Vagina (tissue), 2 donors: ENCODE data around the gene NDFIP2. TPM values are rescaled to one million over a fixed set of nuclear protein-coding genes. Genes with fewer than 3 reads are reported as not detected.
A peak's percentile ranks its signal among the peaks of the same experiment; 100 is the strongest.

Source experiments
- DNase-seq, 2 donors: peaks; one replicate each; pipeline ENCODE4 v3.0.0-alpha.2; 2017; ENCODE audit errors: extremely low spot score in 2 of 2
- H3K27ac ChIP-seq: fragments of 200-600 bp; sonication (generic); one replicate; pipeline ENCODE4 v1.5.1; 2019
- H3K27me3 ChIP-seq: fragments of 200-600 bp; sonication (generic); one replicate; pipeline ENCODE4 v1.5.1; 2019
- H3K36me3 ChIP-seq, 2 donors: fragments of 200-600 bp; sonication (generic); one replicate each; pipeline ENCODE4 v1.5.1; 2017 to 2019
- H3K4me1 ChIP-seq: fragments of 200-600 bp; sonication (generic); one replicate; pipeline ENCODE4 v1.5.1; 2019
- H3K4me3 ChIP-seq, 2 donors: fragments of 200-600 bp; sonication (generic); 1 replicate in 1 of 2; 2 replicates in 1 of 2; pipeline ENCODE4 v1.5.1; 2016 to 2019
- H3K9me3 ChIP-seq: fragments of 200-600 bp; sonication (generic); one replicate; pipeline ENCODE4 v1.5.1; 2019
- POLR2A ChIP-seq, 2 donors: fragments of 450-650 bp; IDR thresholded peaks; one replicate each; pipeline ENCODE4 v1.6.1; 2017; ENCODE audit warnings: antibody characterized with exemption in 2 of 2, mild to moderate bottlenecking in 2 of 2, moderate library complexity in 2 of 2
- POLR2AphosphoS5 ChIP-seq, 2 donors: sonication (generic); formaldehyde crosslinking; IDR thresholded peaks; one replicate each; pipeline ENCODE4 v1.9.0; 2017; ENCODE audit warnings: antibody characterized with exemption in 2 of 2, mild to moderate bottlenecking in 2 of 2, low read depth in 1 of 2; ENCODE audit not compliant: insufficient read depth in 1 of 2
- intact Hi-C: fragments of 100-400 bp; cut with DNase I; formaldehyde crosslinking; loops from one replicate; pipeline ENCODE4 v1.15.1; 2023
- total RNA-seq: library from RNA; depleted of rRNA; stranded (reverse); fragments of >200 nt; gene quantifications from one replicate; pipeline ENCODE4 v1.2.3, GENCODE V29; 2016
- TF ChIP-seq, protein P1 (sequence below), 3 experiments: fragments of 450-650 bp in 2 of 3; fragments of 200-600 bp in 1 of 3; sonication (generic) in 1 of 3; IDR thresholded peaks; one replicate each; pipeline ENCODE4 v1.5.1; 2017 to 2019; ENCODE audit warnings: antibody characterized with exemption in 3 of 3, mild to moderate bottlenecking in 2 of 3, moderate library complexity in 2 of 3

The NDFIP2 gene
- total RNA-seq, 1 donor from 2014 or later: 26.8 TPM

DNA sequence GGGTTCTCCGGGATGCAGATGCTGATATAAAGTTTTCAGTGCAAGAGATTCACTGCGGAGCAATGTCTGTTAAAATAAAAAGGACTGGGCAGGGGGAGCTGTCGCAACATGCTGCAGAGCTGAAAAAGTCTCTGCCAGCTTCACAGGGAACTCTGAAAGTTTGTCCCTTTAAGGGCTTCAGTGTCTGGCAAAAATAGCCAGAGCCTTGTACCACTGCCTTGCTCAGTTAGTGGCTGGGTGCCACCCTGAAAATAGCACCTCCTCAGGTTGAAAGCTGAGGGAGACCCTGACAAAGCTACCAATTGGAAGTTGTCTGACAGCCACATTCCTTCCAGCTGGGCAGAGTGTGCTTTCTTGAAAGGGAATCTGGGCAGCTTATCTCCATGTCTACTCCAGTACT is 3.0 kb upstream of the NDFIP2 start:
- no peaks in the 10 kb centered on the region for H3K36me3 ChIP-seq
- no peaks in the 10 kb centered on the region for H3K27me3 ChIP-seq
- H3K27ac ChIP-seq: no peak overlapping the region
- no peak overlapping the region for H3K4me3 ChIP-seq
- DNase-seq: no peak
- no peaks in the 10 kb centered on the region for H3K9me3 ChIP-seq
- TF ChIP-seq POLR2A (IDR thresholded peaks at IDR 0.05): no peak
- no peak for TF ChIP-seq POLR2AphosphoS5 (IDR thresholded peaks at IDR 0.05; ENCODE audit: insufficient read depth in 1 of 2, low read depth in 1 of 2)
- TF ChIP-seq, protein P1, sequence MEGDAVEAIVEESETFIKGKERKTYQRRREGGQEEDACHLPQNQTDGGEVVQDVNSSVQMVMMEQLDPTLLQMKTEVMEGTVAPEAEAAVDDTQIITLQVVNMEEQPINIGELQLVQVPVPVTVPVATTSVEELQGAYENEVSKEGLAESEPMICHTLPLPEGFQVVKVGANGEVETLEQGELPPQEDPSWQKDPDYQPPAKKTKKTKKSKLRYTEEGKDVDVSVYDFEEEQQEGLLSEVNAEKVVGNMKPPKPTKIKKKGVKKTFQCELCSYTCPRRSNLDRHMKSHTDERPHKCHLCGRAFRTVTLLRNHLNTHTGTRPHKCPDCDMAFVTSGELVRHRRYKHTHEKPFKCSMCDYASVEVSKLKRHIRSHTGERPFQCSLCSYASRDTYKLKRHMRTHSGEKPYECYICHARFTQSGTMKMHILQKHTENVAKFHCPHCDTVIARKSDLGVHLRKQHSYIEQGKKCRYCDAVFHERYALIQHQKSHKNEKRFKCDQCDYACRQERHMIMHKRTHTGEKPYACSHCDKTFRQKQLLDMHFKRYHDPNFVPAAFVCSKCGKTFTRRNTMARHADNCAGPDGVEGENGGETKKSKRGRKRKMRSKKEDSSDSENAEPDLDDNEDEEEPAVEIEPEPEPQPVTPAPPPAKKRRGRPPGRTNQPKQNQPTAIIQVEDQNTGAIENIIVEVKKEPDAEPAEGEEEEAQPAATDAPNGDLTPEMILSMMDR (IDR thresholded peaks at IDR 0.05): no peak
- peaks cover 15% of the 10 kb centered on the region for H3K4me1 ChIP-seq
- intact Hi-C loops: no loop called here

DNA sequence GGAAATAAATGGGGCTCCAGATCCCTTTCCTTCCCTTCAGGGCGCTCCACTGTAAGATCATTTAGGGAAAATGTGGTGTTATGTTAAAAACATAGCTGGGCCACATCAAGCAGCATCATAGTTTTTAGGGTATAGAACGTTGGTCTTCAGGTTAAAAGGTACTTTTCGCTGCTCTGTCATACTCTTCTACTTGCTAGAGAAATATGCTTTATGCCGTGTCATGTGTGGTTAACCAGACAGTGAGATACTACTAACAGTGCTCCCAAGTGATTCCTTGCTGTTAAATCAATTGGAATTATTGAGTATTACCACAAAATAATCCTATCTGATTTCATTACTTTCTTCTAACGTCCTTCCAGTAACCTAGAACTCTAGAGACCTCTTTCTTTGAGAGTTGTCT is 1.1 kb upstream of the NDFIP2 start:
- no peaks in the 10 kb centered on the region for H3K36me3 ChIP-seq
- no peak overlapping the region for H3K27ac ChIP-seq
- DNase-seq: no peak
- no peaks in the 10 kb centered on the region for H3K9me3 ChIP-seq
- intact Hi-C loops: no loop called here
- no peaks in the 10 kb centered on the region for H3K27me3 ChIP-seq
- peaks cover 33% of the 10 kb centered on the region for H3K4me1 ChIP-seq
- H3K4me3 ChIP-seq: no peak overlapping the region
- no peak for TF ChIP-seq POLR2A (IDR thresholded peaks at IDR 0.05)
- no peak for TF ChIP-seq POLR2AphosphoS5 (IDR thresholded peaks at IDR 0.05; ENCODE audit: insufficient read depth in 1 of 2, low read depth in 1 of 2)
- TF ChIP-seq, protein P1 (IDR thresholded peaks at IDR 0.05): no peak

DNA sequence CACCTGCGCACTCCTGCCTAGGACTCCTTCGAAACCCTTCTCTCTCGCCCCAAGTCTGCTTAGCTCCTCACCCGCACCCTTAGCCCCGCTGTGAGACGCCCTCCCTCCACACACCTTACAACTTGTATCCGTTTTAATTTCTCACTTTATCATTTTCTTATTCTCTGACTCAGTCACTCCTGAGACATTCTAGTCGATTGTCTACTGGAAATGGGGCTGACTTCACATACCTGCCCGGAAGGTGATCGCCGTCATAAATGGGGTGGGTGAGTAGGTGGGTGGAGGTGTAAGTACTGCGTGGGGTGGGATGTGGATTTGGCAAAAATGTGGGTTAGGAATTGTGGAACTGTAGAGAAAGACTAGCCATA is 714 bp downstream of the NDFIP2 start:
- intact Hi-C loops: no loop called here

DNA sequence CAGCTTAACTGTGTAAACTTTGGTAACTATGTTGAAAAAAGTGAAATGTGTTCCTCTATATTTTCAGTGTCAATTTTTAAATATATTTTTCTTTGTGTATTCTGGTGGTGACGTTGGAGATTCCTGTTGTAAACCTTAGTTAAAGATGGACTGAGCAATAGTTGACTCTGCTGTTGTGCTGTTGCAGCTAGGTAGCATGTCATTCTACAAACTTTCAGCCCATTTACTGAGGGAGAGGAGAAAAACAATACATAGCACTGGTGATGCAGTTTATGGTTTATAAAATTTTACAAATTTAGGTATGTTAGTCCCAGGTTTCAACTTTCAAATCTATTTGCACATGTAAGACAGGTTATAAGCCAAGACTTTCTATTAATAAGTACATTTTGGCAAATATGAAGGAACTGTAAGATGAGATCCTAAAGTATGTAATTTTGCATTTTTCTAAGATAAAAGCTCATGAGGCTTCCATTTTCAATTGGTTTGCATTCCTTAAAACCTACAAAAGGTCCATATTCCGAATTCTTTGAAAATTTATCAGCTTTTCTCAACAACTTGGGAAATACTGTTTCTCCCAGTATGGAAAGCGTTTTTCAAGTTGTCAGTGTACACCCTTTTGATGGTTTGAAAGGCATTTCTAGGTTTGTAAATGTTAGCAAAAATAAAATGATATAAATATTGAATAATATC is 1.5 kb downstream of the NDFIP2 start:
- Histone ChIP-seq H3K9me3 (no peaks in the 10 kb centered on the region), H3K4me3 (peak overlapping the region in 1 of 2 donors; percentile 90), H3K27me3 (no peaks in the 10 kb centered on the region), H3K4me1 (peaks cover 47% of the 10 kb centered on the region), H3K36me3 (no peaks in the 10 kb centered on the region), H3K27ac (peak overlapping the region; percentile 3)
- intact Hi-C loops: no loop called here
- no peak for DNase-seq
- no peak for TF ChIP-seq POLR2AphosphoS5 (IDR thresholded peaks at IDR 0.05; ENCODE audit: insufficient read depth in 1 of 2, low read depth in 1 of 2)
- TF ChIP-seq POLR2A (IDR thresholded peaks at IDR 0.05): no peak
- TF ChIP-seq, protein P1 (IDR thresholded peaks at IDR 0.05): no peak

More for the DNA sequence above, 714 bp downstream of the NDFIP2 start:
- Histone ChIP-seq H3K4me1 (peaks cover 40% of the 10 kb centered on the region), H3K36me3 (no peaks in the 10 kb centered on the region), H3K4me3 (peak overlapping the region; percentile 72 to 90), H3K9me3 (no peaks in the 10 kb centered on the region), H3K27ac (peak overlapping the region; percentile 72), H3K27me3 (no peaks in the 10 kb centered on the region)
- no peak for TF ChIP-seq POLR2A (IDR thresholded peaks at IDR 0.05)
- no peak for TF ChIP-seq POLR2AphosphoS5 (IDR thresholded peaks at IDR 0.05; ENCODE audit: insufficient read depth in 1 of 2, low read depth in 1 of 2)
- TF ChIP-seq, protein P1 (IDR thresholded peaks at IDR 0.05): no peak
- no peak for DNase-seq

DNA sequence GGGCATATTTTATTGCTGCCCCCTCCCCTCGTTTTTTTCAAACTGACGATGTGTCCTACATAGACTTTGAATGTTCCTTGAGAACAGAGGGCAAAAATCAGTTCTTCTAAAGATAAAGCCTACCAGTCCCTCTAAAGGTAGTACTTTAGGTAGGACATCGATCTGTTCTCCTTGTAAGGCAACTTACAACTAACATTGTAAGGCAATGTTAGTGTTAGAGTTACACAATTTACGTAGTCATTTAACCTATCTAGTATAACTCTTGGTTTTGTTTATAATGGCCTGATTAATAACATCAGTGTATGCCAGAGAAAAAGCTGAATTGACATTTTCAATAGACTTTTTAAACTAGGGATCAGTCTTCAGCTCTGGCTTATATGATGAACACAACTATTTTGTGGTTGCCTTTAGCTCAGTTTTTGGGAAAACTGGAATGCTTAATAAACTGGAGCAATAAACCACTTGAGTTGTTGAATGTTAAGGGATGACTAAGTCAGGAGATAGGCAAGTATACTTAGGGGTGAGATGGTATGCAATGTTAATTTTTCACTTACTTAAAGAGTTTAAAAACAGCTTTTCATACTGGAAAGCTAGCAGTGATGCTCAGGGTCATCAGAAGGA is 2.2 kb downstream of the NDFIP2 start:
- H3K27me3 ChIP-seq: no peaks in the 10 kb centered on the region
- peaks cover 49% of the 10 kb centered on the region for H3K4me1 ChIP-seq
- peak overlapping the region in 1 of 2 donors; percentile 90 for H3K4me3 ChIP-seq
- no peak for DNase-seq
- no peak for TF ChIP-seq POLR2AphosphoS5 (IDR thresholded peaks at IDR 0.05; ENCODE audit: insufficient read depth in 1 of 2, low read depth in 1 of 2)
- TF ChIP-seq, protein P1 (IDR thresholded peaks at IDR 0.05): no peak
- TF ChIP-seq POLR2A (IDR thresholded peaks at IDR 0.05): no peak
- intact Hi-C loops: no loop called here
- no peak overlapping the region for H3K27ac ChIP-seq
- H3K36me3 ChIP-seq: no peaks in the 10 kb centered on the region
- no peaks in the 10 kb centered on the region for H3K9me3 ChIP-seq
